K562 (cell line): ENCODE data around the gene BHLHE40. TPM values are rescaled to one million over a fixed set of nuclear protein-coding genes. Genes with fewer than 3 reads are reported as not detected.
A peak's percentile ranks its signal among the peaks of the same experiment; 100 is the strongest.

Experiments
- CREB1 ChIP-seq, 2 experiments: sonication (generic) in 1 of 2; formaldehyde crosslinking in 1 of 2; IDR thresholded peaks; 2 replicates each; pipeline versions ENCODE4 v1.6.1 to v1.8.0; 2012 to 2022; ENCODE audit warnings: inconsistent platforms in 1 of 2, mild to moderate bottlenecking in 1 of 2, missing genetic modification reagents in 1 of 2, moderate library complexity in 1 of 2
- GATAD2A ChIP-seq: fragments of 450-650 bp; IDR thresholded peaks from 2 replicates; pipeline ENCODE4 v1.6.1; 2017
- KLF10 ChIP-seq: fragments of 250-450 bp; sonication (Bioruptor Pico); IDR thresholded peaks from 2 replicates; pipeline ENCODE4 v1.6.1; 2021; ENCODE audit warnings: matching md5 sums
- KLF13 ChIP-seq: fragments of 450-650 bp; IDR thresholded peaks from 2 replicates; pipeline ENCODE4 v1.6.1; 2016; ENCODE audit warnings: missing genetic modification characterization, low read depth, mild to moderate bottlenecking, missing compliant biosample characterization, moderate library complexity, borderline replicate concordance
- MCM7 ChIP-seq, 2 experiments: fragments of 450-650 bp; IDR thresholded peaks; 2 replicates each; pipeline ENCODE4 v1.6.1; 2016 to 2018
- MEF2D ChIP-seq: conservative IDR thresholded peaks from 2 replicates; pipeline ENCODE4 v1.6.1; 2016; ENCODE audit warnings: low read depth, missing genetic modification characterization, missing compliant biosample characterization
- MTA2 ChIP-seq: fragments of 450-650 bp; IDR thresholded peaks from 2 replicates; pipeline ENCODE4 v1.6.1; 2016; ENCODE audit warnings: low read depth
- PHF20 ChIP-seq: fragments of 450-650 bp; IDR thresholded peaks from 2 replicates; pipeline ENCODE4 v1.6.1; 2018; ENCODE audit not compliant: partially characterized antibody
- PML ChIP-seq: IDR thresholded peaks from 2 replicates; pipeline ENCODE4 v1.6.1; 2012; ENCODE audit warnings: low read length, inconsistent platforms
- RUNX1 ChIP-seq: sonication (generic); IDR thresholded peaks from 2 replicates; pipeline ENCODE4 v1.6.1; 2016; ENCODE audit warnings: antibody characterized with exemption, low read depth
- SLC30A9 ChIP-seq: fragments of 250-450 bp; sonication (Bioruptor Pico); IDR thresholded peaks from 2 replicates; pipeline ENCODE4 v1.8.0; 2022; ENCODE audit warnings: mild to moderate bottlenecking, moderate library complexity
- SOX6 ChIP-seq: fragments of 450-650 bp; IDR thresholded peaks from 2 replicates; pipeline ENCODE4 v1.6.1; 2014; ENCODE audit warnings: mild to moderate bottlenecking
- SPI1 ChIP-seq: IDR thresholded peaks from 2 replicates; pipeline ENCODE4 v1.6.1; 2011; ENCODE audit warnings: low read depth, low read length, control low read depth, borderline replicate concordance
- TAL1 ChIP-seq: fragments of 450-650 bp; IDR thresholded peaks from 2 replicates; pipeline ENCODE4 v1.6.1; 2016; ENCODE audit warnings: mild to moderate bottlenecking
- TCF3 ChIP-seq: sonication (generic); formaldehyde crosslinking; IDR thresholded peaks from 2 replicates; pipeline ENCODE4 v1.4.0; 2020; ENCODE audit warnings: mild to moderate bottlenecking, missing genetic modification reagents
- YBX1 ChIP-seq: fragments of 450-650 bp; IDR thresholded peaks from 2 replicates; pipeline ENCODE4 v1.7.1; 2016; ENCODE audit warnings: mild to moderate bottlenecking
- ZC3H11A ChIP-seq: IDR thresholded peaks from 2 replicates; pipeline ENCODE4 v1.6.1; 2012; ENCODE audit warnings: low read depth, low read length, improper control_type of control experiment
- ZKSCAN1 ChIP-seq: fragments of 150-350 bp; IDR thresholded peaks from 2 replicates; pipeline ENCODE4 v1.6.1; 2016; ENCODE audit warnings: low read depth, low read length
- ZNF217 ChIP-seq: sonication (generic); formaldehyde crosslinking; IDR thresholded peaks from 2 replicates; pipeline ENCODE4 v1.8.0; 2022; ENCODE audit warnings: mild to moderate bottlenecking, missing genetic modification reagents
- ZNF354B ChIP-seq: fragments of 250-450 bp; sonication (Bioruptor Pico); IDR thresholded peaks from 2 replicates; pipeline ENCODE4 v1.4.0; 2020
- polyA plus RNA-seq, 8 experiments: library from polyadenylated mRNA; depleted of rRNA in 4 of 8; stranded (reverse) in 5 of 8; unstranded in 3 of 8; fragments of >200 nt; fragmentation: Nextera tagmentation in 2 of 8; fragmentation: Illumina TruSeq in 1 of 8; extraction: Ambion mirVana in 2 of 8; extraction: Trizol in 1 of 8; gene quantifications; 2 replicates each; pipeline versions ENCODE4 v1.2.1 to v1.2.3, GENCODE V29; 2011 to 2014; ENCODE audit warnings: inconsistent platforms in 1 of 8, missing spikeins in 1 of 8
- total RNA-seq, 7 experiments: library from RNA; depleted of rRNA in 6 of 7; stranded (reverse); fragments of >200 nt in 6 of 7; fragmentation: Illumina TruSeq in 2 of 7; extraction: Trizol in 2 of 7; gene quantifications; 2 replicates each; pipeline versions ENCODE4 v1.2.1 to v1.2.3, GENCODE V29; 2011 to 2021; ENCODE audit warnings: low replicate concordance in 1 of 7
- TF ChIP-seq, protein P1 (sequence below): sonication (generic); formaldehyde crosslinking; IDR thresholded peaks from 2 replicates; pipeline ENCODE4 v1.8.1; 2023; ENCODE audit warnings: missing genetic modification reagents, mild to moderate bottlenecking, borderline replicate concordance
- TF ChIP-seq, protein P2 (sequence below): fragments of 450-650 bp; IDR thresholded peaks from 2 replicates; pipeline ENCODE4 v1.6.1; 2016; ENCODE audit warnings: antibody characterized with exemption
- TF ChIP-seq, protein P3 (sequence below): fragments of 250-450 bp; sonication (Bioruptor Pico); IDR thresholded peaks from 2 replicates; pipeline ENCODE4 v1.5.1; 2021; ENCODE audit warnings: mild to moderate bottlenecking

BHLHE40 gene
- total and polyA plus RNA-seq, 9 of the 15 experiments (the other 6 are each of a cell fraction or from before 2014, with no cell fraction given), result 12.0 to 83.9 (median 31.4) TPM

DNA sequence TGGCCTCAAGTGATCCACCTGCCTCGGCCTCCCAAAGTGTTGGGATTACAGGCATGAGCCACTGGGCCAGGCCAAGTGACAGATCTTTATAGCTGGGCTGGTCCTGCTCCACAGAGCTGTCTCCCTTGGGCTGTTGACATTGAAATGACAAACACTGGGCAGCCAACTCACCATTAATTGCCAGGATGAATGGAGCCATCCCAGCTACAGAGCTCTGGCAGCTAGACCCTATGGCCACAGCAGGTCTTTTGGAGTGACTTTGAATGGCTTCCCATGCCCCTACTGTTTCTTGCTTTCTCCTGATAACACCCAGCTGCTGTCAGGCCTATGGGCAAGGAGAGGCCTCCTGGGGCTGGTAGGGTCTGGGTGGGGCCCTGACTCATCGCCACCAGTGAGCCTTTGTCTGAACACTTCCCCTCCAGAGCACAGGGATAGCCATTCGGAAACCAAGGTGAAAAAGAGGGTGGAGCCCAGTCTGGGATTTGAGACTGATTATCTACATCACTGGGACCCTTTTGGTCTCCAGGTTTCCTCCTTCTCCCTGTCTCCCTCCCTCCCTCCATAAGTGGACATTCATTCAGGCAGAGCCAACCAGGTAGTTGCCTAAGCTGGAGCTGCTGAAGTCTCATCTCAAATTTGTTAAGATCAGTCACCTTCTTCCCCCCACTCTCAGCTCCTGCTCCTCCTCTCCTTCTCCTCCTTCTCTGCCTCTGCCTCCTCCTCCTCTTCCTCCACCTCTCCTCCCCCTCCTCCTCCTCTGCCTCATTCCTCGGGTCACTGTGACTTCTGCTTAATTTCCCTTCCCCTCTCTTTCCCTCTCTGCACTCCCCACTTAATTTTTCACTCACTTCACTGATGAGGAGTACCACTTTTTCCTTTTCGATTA is 34.0 kb downstream of the BHLHE40 start (continued):
- TF ChIP-seq, protein P1, sequence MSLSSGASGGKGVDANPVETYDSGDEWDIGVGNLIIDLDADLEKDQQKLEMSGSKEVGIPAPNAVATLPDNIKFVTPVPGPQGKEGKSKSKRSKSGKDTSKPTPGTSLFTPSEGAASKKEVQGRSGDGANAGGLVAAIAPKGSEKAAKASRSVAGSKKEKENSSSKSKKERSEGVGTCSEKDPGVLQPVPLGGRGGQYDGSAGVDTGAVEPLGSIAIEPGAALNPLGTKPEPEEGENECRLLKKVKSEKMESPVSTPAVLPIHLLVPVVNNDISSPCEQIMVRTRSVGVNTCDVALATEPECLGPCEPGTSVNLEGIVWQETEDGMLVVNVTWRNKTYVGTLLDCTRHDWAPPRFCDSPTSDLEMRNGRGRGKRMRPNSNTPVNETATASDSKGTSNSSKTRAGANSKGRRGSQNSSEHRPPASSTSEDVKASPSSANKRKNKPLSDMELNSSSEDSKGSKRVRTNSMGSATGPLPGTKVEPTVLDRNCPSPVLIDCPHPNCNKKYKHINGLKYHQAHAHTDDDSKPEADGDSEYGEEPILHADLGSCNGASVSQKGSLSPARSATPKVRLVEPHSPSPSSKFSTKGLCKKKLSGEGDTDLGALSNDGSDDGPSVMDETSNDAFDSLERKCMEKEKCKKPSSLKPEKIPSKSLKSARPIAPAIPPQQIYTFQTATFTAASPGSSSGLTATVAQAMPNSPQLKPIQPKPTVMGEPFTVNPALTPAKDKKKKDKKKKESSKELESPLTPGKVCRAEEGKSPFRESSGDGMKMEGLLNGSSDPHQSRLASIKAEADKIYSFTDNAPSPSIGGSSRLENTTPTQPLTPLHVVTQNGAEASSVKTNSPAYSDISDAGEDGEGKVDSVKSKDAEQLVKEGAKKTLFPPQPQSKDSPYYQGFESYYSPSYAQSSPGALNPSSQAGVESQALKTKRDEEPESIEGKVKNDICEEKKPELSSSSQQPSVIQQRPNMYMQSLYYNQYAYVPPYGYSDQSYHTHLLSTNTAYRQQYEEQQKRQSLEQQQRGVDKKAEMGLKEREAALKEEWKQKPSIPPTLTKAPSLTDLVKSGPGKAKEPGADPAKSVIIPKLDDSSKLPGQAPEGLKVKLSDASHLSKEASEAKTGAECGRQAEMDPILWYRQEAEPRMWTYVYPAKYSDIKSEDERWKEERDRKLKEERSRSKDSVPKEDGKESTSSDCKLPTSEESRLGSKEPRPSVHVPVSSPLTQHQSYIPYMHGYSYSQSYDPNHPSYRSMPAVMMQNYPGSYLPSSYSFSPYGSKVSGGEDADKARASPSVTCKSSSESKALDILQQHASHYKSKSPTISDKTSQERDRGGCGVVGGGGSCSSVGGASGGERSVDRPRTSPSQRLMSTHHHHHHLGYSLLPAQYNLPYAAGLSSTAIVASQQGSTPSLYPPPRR (CRISPR knock-in tag), result 0 out of 2 replicates have a peak, but pooled peaks have one; percentile 65
- 0 out of 2 replicates have a peak, but pooled peaks have one; percentile 14 for TF ChIP-seq MEF2D
- peak; percentile 66; the same call in 1 of the 2 replicates for TF ChIP-seq ZKSCAN1
- TF ChIP-seq, protein P2, sequence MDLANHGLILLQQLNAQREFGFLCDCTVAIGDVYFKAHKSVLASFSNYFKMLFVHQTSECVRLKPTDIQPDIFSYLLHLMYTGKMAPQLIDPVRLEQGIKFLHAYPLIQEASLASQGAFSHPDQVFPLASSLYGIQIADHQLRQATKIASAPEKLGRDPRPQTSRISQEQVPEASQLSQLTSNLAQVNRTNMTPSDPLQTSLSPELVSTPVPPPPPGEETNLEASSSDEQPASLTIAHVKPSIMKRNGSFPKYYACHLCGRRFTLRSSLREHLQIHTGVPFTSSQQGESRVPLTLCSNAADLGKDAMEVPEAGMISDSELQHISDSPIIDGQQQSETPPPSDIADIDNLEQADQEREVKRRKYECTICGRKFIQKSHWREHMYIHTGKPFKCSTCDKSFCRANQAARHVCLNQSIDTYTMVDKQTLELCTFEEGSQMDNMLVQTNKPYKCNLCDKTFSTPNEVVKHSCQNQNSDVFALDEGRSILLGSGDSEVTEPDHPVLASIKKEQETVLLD, result peak; percentile 71; the same call in 1 of the 2 replicates
- peak; percentile 88 for TF ChIP-seq SPI1
- TF ChIP-seq RUNX1, result no peak
- no peak for TF ChIP-seq MCM7 (IDR thresholded peaks at IDR 0.05)
- TF ChIP-seq ZC3H11A, result no peak
- no peak for TF ChIP-seq ZNF354B (CRISPR knock-in tag)
- TF ChIP-seq GATAD2A, result no peak
- TF ChIP-seq SOX6, result peak; percentile 68
- peak; percentile 74 for TF ChIP-seq TCF3 (CRISPR knock-in tag)
- no peak for TF ChIP-seq ZNF217 (CRISPR knock-in tag)
- peak; percentile 10; the same call in 1 of the 2 replicates for TF ChIP-seq MTA2
- TF ChIP-seq, protein P3, sequence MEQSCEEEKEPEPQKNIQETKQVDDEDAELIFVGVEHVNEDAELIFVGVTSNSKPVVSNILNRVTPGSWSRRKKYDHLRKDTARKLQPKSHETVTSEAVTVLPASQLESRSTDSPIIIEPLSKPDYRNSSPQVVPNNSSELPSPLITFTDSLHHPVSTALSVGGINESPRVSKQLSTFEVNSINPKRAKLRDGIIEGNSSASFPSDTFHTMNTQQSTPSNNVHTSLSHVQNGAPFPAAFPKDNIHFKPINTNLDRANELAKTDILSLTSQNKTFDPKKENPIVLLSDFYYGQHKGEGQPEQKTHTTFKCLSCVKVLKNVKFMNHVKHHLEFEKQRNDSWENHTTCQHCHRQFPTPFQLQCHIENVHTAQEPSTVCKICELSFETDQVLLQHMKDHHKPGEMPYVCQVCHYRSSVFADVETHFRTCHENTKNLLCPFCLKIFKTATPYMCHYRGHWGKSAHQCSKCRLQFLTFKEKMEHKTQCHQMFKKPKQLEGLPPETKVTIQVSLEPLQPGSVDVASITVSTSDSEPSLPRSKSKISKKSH, result no peak
- no peak for TF ChIP-seq SLC30A9 (CRISPR knock-in tag)
- TF ChIP-seq PHF20, result no peak
- TF ChIP-seq KLF10 (CRISPR knock-in tag), result no peak
- 0 out of 2 replicates have a peak, but pooled peaks have one; percentile 23 for TF ChIP-seq PML
- TF ChIP-seq YBX1, result no peak
- peak; percentile 54; the same call in 1 of the 2 replicates for TF ChIP-seq CREB1 (IDR thresholded peaks at IDR 0.05)
- TF ChIP-seq CREB1 (CRISPR knock-in tag; IDR thresholded peaks at IDR 0.05), result no peak
- no peak for TF ChIP-seq KLF13 (tag)
- peak; percentile 37 for TF ChIP-seq TAL1
